Right lobe of liver (tissue), 6 donors: ENCODE results near the gene MESP2. TPM values are rescaled to one million over a fixed set of nuclear protein-coding genes. Genes with fewer than 3 reads are reported as not detected.

Experiments used
- ATAC-seq, 4 donors: fragments of 200-7000 bp; cut with Tn5 transposase; one replicate each; pipeline ENCODE4 v1.9.1; 2020; ENCODE audit warnings: mild to moderate bottlenecking in 4 of 4, moderate library complexity in 4 of 4
- DNase-seq, 3 donors: peaks; one replicate each; pipeline ENCODE4 v3.0.0-alpha.2; 2020
- H3K27ac ChIP-seq, 3 donors: fragments of 200-600 bp; one replicate each; pipeline ENCODE4 v1.8.0; 2022
- H3K27me3 ChIP-seq, 2 donors: fragments of 200-600 bp; one replicate each; pipeline ENCODE4 v1.8.0; 2022
- H3K36me3 ChIP-seq, 4 donors: fragments of 200-600 bp; sonication (generic) in 1 of 4; one replicate each; pipeline versions ENCODE4 v1.5.1 to v1.8.0; 2017 to 2022; ENCODE audit warnings: control low read depth in 1 of 4
- H3K4me1 ChIP-seq, 4 donors: fragments of 200-600 bp; sonication (generic) in 1 of 4; one replicate each; pipeline versions ENCODE4 v1.5.1 to v1.8.0; 2017 to 2022; ENCODE audit warnings: control low read depth in 1 of 4
- H3K4me3 ChIP-seq, 3 donors: fragments of 200-600 bp; one replicate each; pipeline ENCODE4 v1.8.0; 2022
- H3K9me3 ChIP-seq, 4 donors: fragments of 200-600 bp; sonication (generic) in 1 of 4; one replicate each; pipeline versions ENCODE4 v1.5.1 to v1.8.0; 2017 to 2022; ENCODE audit warnings: control low read depth in 1 of 4
- CTCF ChIP-seq, 4 donors: fragments of 200-600 bp in 3 of 4; fragments of 450-650 bp in 1 of 4; IDR thresholded peaks; one replicate each; pipeline versions ENCODE4 v1.5.1 to v1.8.0; 2016 to 2022; ENCODE audit warnings: antibody characterized with exemption in 4 of 4, mild to moderate bottlenecking in 2 of 4
- POLR2A ChIP-seq: fragments of 450-650 bp; IDR thresholded peaks from one replicate; pipeline ENCODE4 v1.6.1; 2017; ENCODE audit warnings: antibody characterized with exemption, mild to moderate bottlenecking
- WGBS: methylation state at CpG from one replicate; pipeline ENCODE4 v1.1.6; 2018; ENCODE audit warnings: low coverage, low lambda C conversion rate; ENCODE audit not compliant: insufficient coverage; ENCODE audit errors: missing lambda C conversion rate; 5-methylcytosine and 5-hydroxymethylcytosine counted together
- intact Hi-C, 2 donors: fragments of 100-400 bp; cut with DNase I; formaldehyde crosslinking; loops; one replicate each; pipeline versions ENCODE4 v1.11.2 to v1.14.1; 2022
- total RNA-seq, 6 experiments: library from RNA; depleted of rRNA in 2 of 6; stranded (reverse); fragments of >200 nt in 2 of 6; fragmentation: NEBNext Ultra II Directional in 3 of 6; extraction: Animal tissue kit (Norgen Biotek cat#: 25700) in 3 of 6; gene quantifications; one replicate each; pipeline versions ENCODE4 v1.1.0 to v1.2.4, GENCODE V29; 2016 to 2023
- donor health status: DM: no; HTN: yes; CAD: no.
- donor health status: DM: no; HTN: no; CAD: no.
- donor health status: DM: no; HTN: no; CAD: no.
- donor health status: DM: no; HTN: yes; CAD: no.
- donor health status: DM: no; HTN: yes; CAD: no.

Gene MESP2
- total RNA-seq, 6 experiments from 2014 or later: 0.12 TPM; not detected in 5

- 63% methylated on average over 3 of the region's 7 CpGs for WGBS
- no peak overlapping the region for H3K27ac ChIP-seq
- H3K4me1 ChIP-seq: peaks cover 0 to 17% (median 10%) of the 10 kb centered on the region in 4 donors
- intact Hi-C loops: no loop called here
- H3K9me3 ChIP-seq: no peaks in the 10 kb centered on the region
- ATAC-seq (no peak), DNase-seq (no peak)
- H3K36me3 ChIP-seq: no peaks in the 10 kb centered on the region
- H3K4me3 ChIP-seq: no peak overlapping the region
- no peak for TF ChIP-seq POLR2A
- no peak for TF ChIP-seq CTCF (IDR thresholded peaks at IDR 0.05)
- no peaks in the 10 kb centered on the region for H3K27me3 ChIP-seq
These were observed 47.0 kb downstream of the MESP2 start for GRCh38 chr15:89822951-89823711.

- intact Hi-C loops: no loop called here
- no peak for DNase-seq
- Histone ChIP-seq H3K4me3 (no peak overlapping the region), H3K9me3 (no peaks in the 10 kb centered on the region), H3K4me1 (peaks cover 0 to 23% (median 13%) of the 10 kb centered on the region in 4 donors), H3K27ac (no peak overlapping the region), H3K27me3 (no peaks in the 10 kb centered on the region), H3K36me3 (no peaks in the 10 kb centered on the region)
- WGBS: 94% methylated on average over 5 of the region's 16 CpGs
- no peak for TF ChIP-seq CTCF (IDR thresholded peaks at IDR 0.05)
- TF ChIP-seq POLR2A: no peak
- no peak for ATAC-seq
These were observed 47.9 kb downstream of the MESP2 start for GRCh38 chr15:89823836-89824606.

GRCh38 chr15:89824607-89824867 is 48.4 kb downstream of the MESP2 start:
- intact Hi-C loops: no loop called here
- Histone ChIP-seq H3K4me1 (peaks cover 0 to 26% (median 13%) of the 10 kb centered on the region in 4 donors), H3K4me3 (no peak overlapping the region), H3K27me3 (no peaks in the 10 kb centered on the region), H3K27ac (no peak overlapping the region), H3K36me3 (no peaks in the 10 kb centered on the region), H3K9me3 (no peaks in the 10 kb centered on the region)
- TF ChIP-seq POLR2A (no peak), CTCF (IDR thresholded peaks at IDR 0.05) (no peak)
- DNase-seq (no peak), ATAC-seq (no peak)
- WGBS: 100% methylated on average over 2 of the region's 7 CpGs

GRCh38 chr15:89825271-89825940 is 49.3 kb downstream of the MESP2 start:
- no peak for ATAC-seq
- H3K9me3 ChIP-seq: no peaks in the 10 kb centered on the region
- H3K36me3 ChIP-seq: no peaks in the 10 kb centered on the region
- peaks cover 0 to 26% (median 13%) of the 10 kb centered on the region in 4 donors for H3K4me1 ChIP-seq
- intact Hi-C loops: no loop called here
- TF ChIP-seq CTCF (IDR thresholded peaks at IDR 0.05) (no peak), POLR2A (no peak)
- no peak overlapping the region for H3K4me3 ChIP-seq
- H3K27me3 ChIP-seq: no peaks in the 10 kb centered on the region
- 67% methylated on average over 6 of the region's 10 CpGs for WGBS
- H3K27ac ChIP-seq: no peak overlapping the region
- no peak for DNase-seq
